ENCODE measurements around the gene ART4. TPM values are rescaled to one million over a fixed set of nuclear protein-coding genes. Genes with fewer than 3 reads are reported as not detected.

The ART4 gene
- total and polyA plus RNA-seq, 5 donors from 2014 or later: not detected

DNA sequence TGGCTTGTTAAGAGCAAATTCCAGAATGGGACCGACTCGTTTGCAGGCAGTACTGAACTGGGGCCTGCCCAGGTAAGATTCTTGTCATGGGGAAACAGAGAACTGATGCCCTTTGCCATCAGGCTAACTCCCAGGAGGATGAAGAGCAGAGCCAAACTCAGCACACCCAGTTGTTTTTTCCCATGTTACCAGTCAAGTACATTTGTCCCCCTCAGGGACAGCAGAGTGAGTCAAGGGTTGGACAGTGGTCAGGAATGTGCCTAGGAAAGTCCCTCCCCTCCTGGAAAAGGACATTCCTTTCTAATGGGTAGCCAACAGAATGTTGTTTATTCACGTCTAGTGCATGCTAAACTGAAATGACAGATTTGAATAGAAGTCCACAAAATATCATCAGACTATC is 1.6 kb downstream of the ART4 start:
- Histone ChIP-seq H3K9me3 (ENCODE audit: control insufficient read depth in 2 of 2, low read length in 2 of 2) (no peaks in the 10 kb centered on the region), H3K27ac (ENCODE audit: insufficient read depth, low read length, poor library complexity, severe bottlenecking) (no peak overlapping the region), H3K27me3 (ENCODE audit: control insufficient read depth, insufficient read depth, low read length) (peaks cover 3% of the 10 kb centered on the region), H3K4me1 (ENCODE audit: control insufficient read depth, insufficient read depth, low read length, poor library complexity, severe bottlenecking) (no peaks in the 10 kb centered on the region), H3K36me3 (ENCODE audit: control insufficient read depth, insufficient read depth, low read length) (no peaks in the 10 kb centered on the region), H3K4me3 (ENCODE audit: low read depth, low read length) (no peak overlapping the region)
- Mint-ChIP-seq H3K27ac (no peak overlapping the region), H3K27me3 (peaks cover 23% of the 10 kb centered on the region), H3K4me1 (peaks cover 0 to 7% (median 3%) of the 10 kb centered on the region in 4 donors), H3K4me3 (no peak overlapping the region), H3K9me3 (peaks cover 0 to 2% (median 0%) of the 10 kb centered on the region in 7 donors), H3K36me3 (no peaks in the 10 kb centered on the region)
- ATAC-seq (ENCODE audit: low read depth in 2 of 2): no peak
- DNase-seq: no peak

DNA sequence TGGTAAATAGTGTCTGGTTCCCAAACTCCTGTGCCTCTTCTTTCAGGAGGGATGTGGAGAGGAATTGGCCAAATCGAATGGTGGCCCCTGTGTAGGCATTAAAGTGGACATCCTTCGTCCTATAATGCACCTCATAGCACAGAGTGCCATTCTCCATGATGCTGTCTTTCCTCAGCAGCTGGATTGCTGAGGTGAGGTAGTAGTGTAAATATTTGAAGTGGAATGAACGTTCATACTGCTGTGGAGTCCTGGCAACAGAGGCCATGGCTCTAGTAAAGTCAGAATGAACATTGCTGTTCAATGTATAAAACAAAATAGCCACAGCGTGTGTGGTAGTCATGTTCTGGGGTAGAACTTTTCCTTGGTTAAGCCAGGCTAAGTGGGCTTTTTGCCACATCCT is 2.7 kb downstream of the ART4 start:
- Histone ChIP-seq H3K9me3 (ENCODE audit: control insufficient read depth in 2 of 2, low read length in 2 of 2) (no peaks in the 10 kb centered on the region), H3K4me1 (ENCODE audit: control insufficient read depth, insufficient read depth, low read length, poor library complexity, severe bottlenecking) (no peaks in the 10 kb centered on the region), H3K36me3 (ENCODE audit: control insufficient read depth, insufficient read depth, low read length) (no peaks in the 10 kb centered on the region), H3K27me3 (ENCODE audit: control insufficient read depth, insufficient read depth, low read length) (peaks cover 3% of the 10 kb centered on the region), H3K4me3 (ENCODE audit: low read depth, low read length) (no peak overlapping the region), H3K27ac (ENCODE audit: insufficient read depth, low read length, poor library complexity, severe bottlenecking) (no peak overlapping the region)
- Mint-ChIP-seq H3K4me3 (no peak overlapping the region), H3K27me3 (peaks cover 32% of the 10 kb centered on the region), H3K36me3 (no peaks in the 10 kb centered on the region), H3K4me1 (peaks cover 0 to 6% (median 2%) of the 10 kb centered on the region in 4 donors), H3K9me3 (peaks cover 0 to 2% (median 0%) of the 10 kb centered on the region in 7 donors), H3K27ac (no peak overlapping the region)
- DNase-seq: no peak
- ATAC-seq (ENCODE audit: low read depth in 2 of 2): no peak

DNA sequence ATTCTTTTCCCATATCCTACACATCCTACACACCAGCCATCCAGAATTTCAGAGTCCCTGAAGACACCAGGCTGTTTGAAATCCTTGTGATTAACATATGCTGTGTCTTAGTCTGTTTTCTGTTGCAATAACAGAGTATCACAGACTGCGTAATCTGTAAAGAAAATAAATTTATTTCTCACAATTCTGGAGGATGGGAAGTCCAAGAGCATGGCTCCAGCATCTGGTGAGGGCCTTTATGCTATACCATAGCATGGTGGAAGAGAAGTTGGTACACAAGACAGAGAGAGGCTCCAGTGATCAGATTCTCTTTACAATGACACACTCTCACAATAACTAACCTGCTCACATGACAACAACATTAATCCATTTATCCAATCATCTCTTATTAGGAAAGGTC is 4.1 kb downstream of the ART4 start:
- H3K27me3 ChIP-seq (ENCODE audit: control insufficient read depth, insufficient read depth, low read length): peaks cover 9% of the 10 kb centered on the region
- no peaks in the 10 kb centered on the region for H3K36me3 Mint-ChIP-seq

GRCh38 chr12:14836336-14837210 is 6.8 kb downstream of the ART4 start:
- peaks cover 48% of the 10 kb centered on the region for H3K27me3 Mint-ChIP-seq
- no peak for ATAC-seq (ENCODE audit: low read depth in 2 of 2)
- no peak overlapping the region for H3K27ac ChIP-seq (ENCODE audit: insufficient read depth, low read length, poor library complexity, severe bottlenecking)
- H3K36me3 Mint-ChIP-seq: peaks cover 4% of the 10 kb centered on the region
- no peak overlapping the region for H3K4me3 Mint-ChIP-seq
- H3K4me3 ChIP-seq (ENCODE audit: low read depth, low read length): no peak overlapping the region
- H3K4me1 ChIP-seq (ENCODE audit: control insufficient read depth, insufficient read depth, low read length, poor library complexity, severe bottlenecking): no peaks in the 10 kb centered on the region
- peaks cover 15% of the 10 kb centered on the region for H3K27me3 ChIP-seq (ENCODE audit: control insufficient read depth, insufficient read depth, low read length)
- H3K9me3 ChIP-seq (ENCODE audit: control insufficient read depth in 2 of 2, low read length in 2 of 2): no peaks in the 10 kb centered on the region
- H3K27ac Mint-ChIP-seq: no peak overlapping the region
- DNase-seq: no peak
- H3K4me1 Mint-ChIP-seq: no peaks in the 10 kb centered on the region
- H3K9me3 Mint-ChIP-seq: peaks cover 0 to 4% (median 0%) of the 10 kb centered on the region in 7 donors
- no peaks in the 10 kb centered on the region for H3K36me3 ChIP-seq (ENCODE audit: control insufficient read depth, insufficient read depth, low read length)

More for the DNA sequence above, 4.1 kb downstream of the ART4 start:
- no peak for ATAC-seq (ENCODE audit: low read depth in 2 of 2)
- no peak overlapping the region for H3K4me3 Mint-ChIP-seq
- no peak for DNase-seq
- H3K9me3 Mint-ChIP-seq: peaks cover 0 to 2% (median 0%) of the 10 kb centered on the region in 7 donors
- H3K4me1 ChIP-seq (ENCODE audit: control insufficient read depth, insufficient read depth, low read length, poor library complexity, severe bottlenecking): no peaks in the 10 kb centered on the region
- H3K4me1 Mint-ChIP-seq: no peaks in the 10 kb centered on the region
- H3K9me3 ChIP-seq (ENCODE audit: control insufficient read depth in 2 of 2, low read length in 2 of 2): no peaks in the 10 kb centered on the region
- peaks cover 36% of the 10 kb centered on the region for H3K27me3 Mint-ChIP-seq
- no peak overlapping the region for H3K27ac Mint-ChIP-seq
- H3K27ac ChIP-seq (ENCODE audit: insufficient read depth, low read length, poor library complexity, severe bottlenecking): no peak overlapping the region
- H3K4me3 ChIP-seq (ENCODE audit: low read depth, low read length): no peak overlapping the region
- no peaks in the 10 kb centered on the region for H3K36me3 ChIP-seq (ENCODE audit: control insufficient read depth, insufficient read depth, low read length)

GRCh38 chr12:14834509-14834908 is 8.8 kb downstream of the ART4 start:
- H3K4me3 ChIP-seq (ENCODE audit: low read depth, low read length): no peak overlapping the region
- Mint-ChIP-seq H3K4me3 (no peak overlapping the region), H3K27ac (no peak overlapping the region), H3K9me3 (peaks cover 0 to 7% (median 0%) of the 10 kb centered on the region in 7 donors), H3K4me1 (no peaks in the 10 kb centered on the region), H3K36me3 (peaks cover 5% of the 10 kb centered on the region), H3K27me3 (peaks cover 45% of the 10 kb centered on the region)
- ATAC-seq (ENCODE audit: low read depth in 2 of 2): no peak
- no peaks in the 10 kb centered on the region for H3K36me3 ChIP-seq (ENCODE audit: control insufficient read depth, insufficient read depth, low read length)
- H3K9me3 ChIP-seq (ENCODE audit: control insufficient read depth in 2 of 2, low read length in 2 of 2): no peaks in the 10 kb centered on the region
- DNase-seq: no peak
- H3K27me3 ChIP-seq (ENCODE audit: control insufficient read depth, insufficient read depth, low read length): peaks cover 16% of the 10 kb centered on the region
- H3K4me1 ChIP-seq (ENCODE audit: control insufficient read depth, insufficient read depth, low read length, poor library complexity, severe bottlenecking): no peaks in the 10 kb centered on the region
- no peak overlapping the region for H3K27ac ChIP-seq (ENCODE audit: insufficient read depth, low read length, poor library complexity, severe bottlenecking)

- H3K9me3 Mint-ChIP-seq: peaks cover 0 to 7% (median 0%) of the 10 kb centered on the region in 7 donors
- H3K4me3 ChIP-seq (ENCODE audit: low read depth, low read length): no peak overlapping the region
- no peaks in the 10 kb centered on the region for H3K4me1 ChIP-seq (ENCODE audit: control insufficient read depth, insufficient read depth, low read length, poor library complexity, severe bottlenecking)
- H3K27me3 ChIP-seq (ENCODE audit: control insufficient read depth, insufficient read depth, low read length): peaks cover 16% of the 10 kb centered on the region
- H3K27ac Mint-ChIP-seq: no peak overlapping the region
- peaks cover 5% of the 10 kb centered on the region for H3K36me3 Mint-ChIP-seq
- ATAC-seq (ENCODE audit: low read depth in 2 of 2): no peak
- no peak overlapping the region for H3K27ac ChIP-seq (ENCODE audit: insufficient read depth, low read length, poor library complexity, severe bottlenecking)
- no peaks in the 10 kb centered on the region for H3K9me3 ChIP-seq (ENCODE audit: control insufficient read depth in 2 of 2, low read length in 2 of 2)
- peaks cover 43% of the 10 kb centered on the region for H3K27me3 Mint-ChIP-seq
- H3K4me3 Mint-ChIP-seq: no peak overlapping the region
- no peaks in the 10 kb centered on the region for H3K36me3 ChIP-seq (ENCODE audit: control insufficient read depth, insufficient read depth, low read length)
- no peak for DNase-seq
- H3K4me1 Mint-ChIP-seq: no peaks in the 10 kb centered on the region
Measured at GRCh38 chr12:14833952-14834351, 9.4 kb downstream of the ART4 start.

DNA sequence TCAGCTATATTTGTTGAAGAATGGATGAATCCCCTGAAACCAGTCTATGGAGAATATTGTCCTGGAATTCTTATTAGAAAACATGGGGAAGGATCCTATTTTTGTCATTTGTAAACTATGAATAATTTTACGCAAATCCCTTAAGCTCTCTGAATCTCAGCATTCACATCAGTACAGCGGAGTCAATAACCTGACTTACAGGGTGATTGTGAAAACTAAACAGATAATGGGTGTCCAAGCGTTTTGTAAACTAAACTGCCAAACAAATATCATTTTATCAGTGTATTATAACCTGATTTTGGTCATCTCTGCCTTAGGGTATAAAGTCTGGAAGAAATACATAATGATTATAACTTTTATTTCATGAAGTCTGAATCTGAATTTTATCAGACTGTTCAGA is 10.0 kb downstream of the ART4 start:
- Mint-ChIP-seq H3K4me3 (no peak overlapping the region), H3K36me3 (peaks cover 5% of the 10 kb centered on the region), H3K9me3 (peaks cover 0 to 7% (median 0%) of the 10 kb centered on the region in 7 donors), H3K4me1 (no peaks in the 10 kb centered on the region), H3K27me3 (peaks cover 37% of the 10 kb centered on the region), H3K27ac (no peak overlapping the region)
- ATAC-seq (ENCODE audit: low read depth in 2 of 2): no peak
- H3K4me3 ChIP-seq (ENCODE audit: low read depth, low read length): no peak overlapping the region
- H3K36me3 ChIP-seq (ENCODE audit: control insufficient read depth, insufficient read depth, low read length): no peaks in the 10 kb centered on the region
- no peaks in the 10 kb centered on the region for H3K4me1 ChIP-seq (ENCODE audit: control insufficient read depth, insufficient read depth, low read length, poor library complexity, severe bottlenecking)
- H3K27ac ChIP-seq (ENCODE audit: insufficient read depth, low read length, poor library complexity, severe bottlenecking): no peak overlapping the region
- H3K27me3 ChIP-seq (ENCODE audit: control insufficient read depth, insufficient read depth, low read length): peaks cover 13% of the 10 kb centered on the region
- H3K9me3 ChIP-seq (ENCODE audit: control insufficient read depth in 2 of 2, low read length in 2 of 2): no peaks in the 10 kb centered on the region
- no peak for DNase-seq

GRCh38 chr12:14828892-14829291 is 14.4 kb downstream of the ART4 start:
- ATAC-seq (ENCODE audit: low read depth in 2 of 2): no peak
- Mint-ChIP-seq H3K27me3 (peaks cover 13% of the 10 kb centered on the region), H3K4me3 (no peak overlapping the region), H3K4me1 (no peaks in the 10 kb centered on the region), H3K36me3 (peaks cover 5% of the 10 kb centered on the region), H3K27ac (no peak overlapping the region), H3K9me3 (peaks cover 0 to 5% (median 0%) of the 10 kb centered on the region in 7 donors)
- H3K27ac ChIP-seq (ENCODE audit: insufficient read depth, low read length, poor library complexity, severe bottlenecking): no peak overlapping the region
- no peaks in the 10 kb centered on the region for H3K9me3 ChIP-seq (ENCODE audit: control insufficient read depth in 2 of 2, low read length in 2 of 2)
- H3K4me3 ChIP-seq (ENCODE audit: low read depth, low read length): no peak overlapping the region
- no peaks in the 10 kb centered on the region for H3K4me1 ChIP-seq (ENCODE audit: control insufficient read depth, insufficient read depth, low read length, poor library complexity, severe bottlenecking)
- peaks cover 8% of the 10 kb centered on the region for H3K27me3 ChIP-seq (ENCODE audit: control insufficient read depth, insufficient read depth, low read length)
- DNase-seq: peak in 1 of 3 donors; percentile 30
- no peaks in the 10 kb centered on the region for H3K36me3 ChIP-seq (ENCODE audit: control insufficient read depth, insufficient read depth, low read length)
